WTC11 (cell line): ENCODE data around the gene ZSWIM6. TPM values are rescaled to one million over a fixed set of nuclear protein-coding genes. Genes with fewer than 3 reads are reported as not detected.
A peak's percentile ranks its signal among the peaks of the same experiment; 100 is the strongest.

Experiments used
- ATAC-seq: fragments of 200-7000 bp; cut with Tn5 transposase; 2 replicates; pipeline ENCODE4 v1.10.0; 2021; ENCODE audit warnings: mild to moderate bottlenecking, moderate library complexity
- CTCF ChIA-PET: fragments of 300-600 bp; sonication (Branson Sonifier 250); formaldehyde crosslinking; loops from one replicate; lab custom pipeline; 2021; ENCODE audit warnings: antibody characterized with exemption; lab: Charles Lee
- POLR2A ChIA-PET: fragments of 350-600 bp; sonication (Branson Sonifier 250); formaldehyde crosslinking; loops from one replicate; lab custom pipeline; 2021; ENCODE audit warnings: antibody characterized with exemption; lab: Charles Lee
- DNase-seq: peaks from one replicate; pipeline ENCODE4 v3.0.0; 2021; ENCODE audit warnings: low spot score
- H3K27ac Mint-ChIP-seq: 2 replicates; pipeline ENCODE4 v1.8.0; 2021; ENCODE audit warnings: mixed read lengths
- H3K27me3 Mint-ChIP-seq: 2 replicates; pipeline ENCODE4 v1.8.0; 2021; ENCODE audit warnings: low read depth, mild to moderate bottlenecking, moderate library complexity, mixed read lengths
- H3K36me3 Mint-ChIP-seq: 2 replicates; pipeline ENCODE4 v1.8.0; 2021; ENCODE audit warnings: mixed read lengths
- H3K4me1 Mint-ChIP-seq: 2 replicates; pipeline ENCODE4 v1.8.0; 2022; ENCODE audit warnings: mixed read lengths
- H3K4me3 Mint-ChIP-seq: 2 replicates; pipeline ENCODE4 v1.8.0; 2021; ENCODE audit warnings: mild to moderate bottlenecking, moderate library complexity, mixed read lengths
- H3K9me3 Mint-ChIP-seq: 2 replicates; pipeline ENCODE4 v1.8.0; 2021; ENCODE audit warnings: mixed read lengths
- ELF4 ChIP-seq: sonication (generic); formaldehyde crosslinking; IDR thresholded peaks from 2 replicates; pipeline ENCODE4 v1.8.1; 2022; ENCODE audit warnings: low read depth, mild to moderate bottlenecking, moderate library complexity, missing genetic modification reagents
- FOXK1 ChIP-seq: sonication (generic); formaldehyde crosslinking; IDR thresholded peaks from 2 replicates; pipeline ENCODE4 v1.8.0; 2022; ENCODE audit warnings: mild to moderate bottlenecking, moderate library complexity, missing genetic modification reagents
- GABPB1 ChIP-seq: sonication (generic); formaldehyde crosslinking; IDR thresholded peaks from 2 replicates; pipeline ENCODE4 v1.8.1; 2023; ENCODE audit warnings: mild to moderate bottlenecking, missing genetic modification reagents
- KAT7 ChIP-seq: sonication (generic); formaldehyde crosslinking; IDR thresholded peaks from 2 replicates; pipeline ENCODE4 v1.8.1; 2023; ENCODE audit warnings: missing genetic modification reagents, mild to moderate bottlenecking, borderline replicate concordance
- NFATC4 ChIP-seq: fragments of 250-450 bp; sonication (Bioruptor Pico); IDR thresholded peaks from 2 replicates; pipeline ENCODE4 v1.9.0; 2021; ENCODE audit warnings: mild to moderate bottlenecking
- NR3C1 ChIP-seq: sonication (generic); formaldehyde crosslinking; conservative IDR thresholded peaks from 2 replicates; pipeline ENCODE4 v1.8.1; 2023; ENCODE audit warnings: low read depth, mild to moderate bottlenecking, missing genetic modification reagents
- PRRX2 ChIP-seq: fragments of 250-450 bp; sonication (Bioruptor Pico); IDR thresholded peaks from 2 replicates; pipeline ENCODE4 v1.8.0; 2021; ENCODE audit warnings: mild to moderate bottlenecking
- RORB ChIP-seq: fragments of 250-450 bp; sonication (Bioruptor Pico); IDR thresholded peaks from 2 replicates; pipeline ENCODE4 v1.9.0; 2021; ENCODE audit warnings: mild to moderate bottlenecking
- SMAD4 ChIP-seq: sonication (generic); formaldehyde crosslinking; IDR thresholded peaks from 2 replicates; pipeline ENCODE4 v1.8.0; 2022; ENCODE audit warnings: mild to moderate bottlenecking, missing genetic modification reagents
- ZNF263 ChIP-seq: sonication (generic); formaldehyde crosslinking; IDR thresholded peaks from 2 replicates; pipeline ENCODE4 v1.8.1; 2022; ENCODE audit warnings: low read depth, mild to moderate bottlenecking, moderate library complexity, missing genetic modification reagents
- ZNF423 ChIP-seq: fragments of 250-450 bp; sonication (Bioruptor Pico); IDR thresholded peaks from 2 replicates; pipeline ENCODE4 v2.1.2; 2022; ENCODE audit warnings: mild to moderate bottlenecking, moderate library complexity
- total RNA-seq: library from RNA; stranded (reverse); gene quantifications from 3 replicates; pipeline ENCODE4 v1.2.3, GENCODE V29; 2021
- TF ChIP-seq, protein P1 (sequence below): sonication (generic); formaldehyde crosslinking; IDR thresholded peaks from 2 replicates; pipeline ENCODE4 v1.8.0; 2022; ENCODE audit warnings: mild to moderate bottlenecking, missing genetic modification reagents
- TF ChIP-seq, protein P2 (sequence below): sonication (generic); formaldehyde crosslinking; IDR thresholded peaks from 2 replicates; pipeline ENCODE4 v1.8.1; 2022; ENCODE audit warnings: missing genetic modification reagents, borderline replicate concordance
- TF ChIP-seq, protein P3 (sequence below): sonication (generic); formaldehyde crosslinking; IDR thresholded peaks from 2 replicates; pipeline ENCODE4 v1.8.0; 2023; ENCODE audit warnings: missing genetic modification reagents
- TF ChIP-seq, protein P4 (sequence below): sonication (generic); formaldehyde crosslinking; conservative IDR thresholded peaks from 2 replicates; pipeline ENCODE4 v1.8.1; 2023; ENCODE audit warnings: mild to moderate bottlenecking, low read depth, missing genetic modification reagents, moderate library complexity
- TF ChIP-seq, protein P5 (sequence below): sonication (generic); formaldehyde crosslinking; IDR thresholded peaks from 2 replicates; pipeline ENCODE4 v1.8.0; 2022; ENCODE audit warnings: mild to moderate bottlenecking, missing genetic modification reagents
- TF ChIP-seq, protein P6 (sequence below): fragments of 250-450 bp; sonication (Bioruptor Pico); IDR thresholded peaks from 2 replicates; pipeline ENCODE4 v1.9.0; 2021; ENCODE audit warnings: mild to moderate bottlenecking
- TF ChIP-seq, protein P7 (sequence below): fragments of 250-450 bp; sonication (Bioruptor Pico); IDR thresholded peaks from 2 replicates; pipeline ENCODE4 v1.9.0; 2021; ENCODE audit warnings: moderate library complexity, mild to moderate bottlenecking, inconsistent platforms, borderline replicate concordance
- TF ChIP-seq, protein P8 (sequence below): fragments of 250-450 bp; sonication (Bioruptor Pico); IDR thresholded peaks from 2 replicates; pipeline ENCODE4 v1.9.0; 2021; ENCODE audit warnings: mild to moderate bottlenecking, borderline replicate concordance
- TF ChIP-seq, protein P9 (sequence below): fragments of 250-450 bp; sonication (Bioruptor Pico); IDR thresholded peaks from 2 replicates; pipeline ENCODE4 v1.9.0; 2021; ENCODE audit warnings: mild to moderate bottlenecking

The ZSWIM6 gene
- total RNA-seq, 1 experiment from 2014 or later: 12.5 TPM

DNA sequence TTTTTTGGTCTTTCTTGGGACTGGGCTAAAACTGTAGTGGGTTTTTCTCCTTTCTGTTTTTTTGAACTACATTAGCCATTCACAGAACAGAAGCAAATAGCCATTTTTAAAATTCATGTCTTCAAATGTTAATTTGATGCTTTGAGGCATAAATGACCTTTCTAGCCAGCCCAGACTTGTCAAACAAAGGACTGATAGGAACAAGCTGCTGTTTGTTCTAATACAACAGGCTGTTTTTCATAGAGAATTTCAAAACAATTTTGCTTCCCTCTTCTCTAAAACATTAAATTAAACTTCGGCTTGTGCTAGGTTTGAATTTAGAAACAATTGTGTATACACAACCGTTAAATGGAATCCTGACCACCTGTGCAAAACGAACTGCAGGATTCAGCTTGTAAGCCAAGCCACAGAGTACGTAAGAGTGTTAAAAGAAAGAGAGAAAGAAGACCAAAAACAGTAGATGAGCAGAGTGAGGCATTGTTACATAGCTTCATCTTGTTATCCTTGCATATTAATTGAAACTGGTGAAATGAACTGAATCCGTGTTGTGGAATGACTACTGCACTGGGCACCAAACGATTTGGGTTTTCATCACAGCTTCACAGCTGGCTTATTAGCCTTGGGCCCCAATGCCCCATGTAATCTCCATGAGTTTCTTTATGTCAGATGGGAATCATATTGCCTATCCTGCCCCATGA lies 100.0 kb downstream of the ZSWIM6 start:
- ChIA-PET POLR2A (interaction anchor here (0.7 kb wide), 1 partner anchor 779 kb away, joined by 6 read pairs; no protein-coding TSS in a partner anchor), CTCF (no interaction called here)
- DNase-seq: no peak
- TF ChIP-seq, protein P1, sequence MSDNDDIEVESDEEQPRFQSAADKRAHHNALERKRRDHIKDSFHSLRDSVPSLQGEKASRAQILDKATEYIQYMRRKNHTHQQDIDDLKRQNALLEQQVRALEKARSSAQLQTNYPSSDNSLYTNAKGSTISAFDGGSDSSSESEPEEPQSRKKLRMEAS (CRISPR knock-in tag): no peak
- TF ChIP-seq GABPB1 (CRISPR knock-in tag) (no peak), SMAD4 (CRISPR knock-in tag) (no peak), NFATC4 (CRISPR knock-in tag) (no peak), ZNF263 (CRISPR knock-in tag) (no peak), ZNF423 (CRISPR knock-in tag) (no peak), KAT7 (CRISPR knock-in tag) (no peak), RORB (no peak), FOXK1 (CRISPR knock-in tag) (no peak), NR3C1 (CRISPR knock-in tag) (no peak), PRRX2 (CRISPR knock-in tag) (no peak)
- TF ChIP-seq, protein P2, sequence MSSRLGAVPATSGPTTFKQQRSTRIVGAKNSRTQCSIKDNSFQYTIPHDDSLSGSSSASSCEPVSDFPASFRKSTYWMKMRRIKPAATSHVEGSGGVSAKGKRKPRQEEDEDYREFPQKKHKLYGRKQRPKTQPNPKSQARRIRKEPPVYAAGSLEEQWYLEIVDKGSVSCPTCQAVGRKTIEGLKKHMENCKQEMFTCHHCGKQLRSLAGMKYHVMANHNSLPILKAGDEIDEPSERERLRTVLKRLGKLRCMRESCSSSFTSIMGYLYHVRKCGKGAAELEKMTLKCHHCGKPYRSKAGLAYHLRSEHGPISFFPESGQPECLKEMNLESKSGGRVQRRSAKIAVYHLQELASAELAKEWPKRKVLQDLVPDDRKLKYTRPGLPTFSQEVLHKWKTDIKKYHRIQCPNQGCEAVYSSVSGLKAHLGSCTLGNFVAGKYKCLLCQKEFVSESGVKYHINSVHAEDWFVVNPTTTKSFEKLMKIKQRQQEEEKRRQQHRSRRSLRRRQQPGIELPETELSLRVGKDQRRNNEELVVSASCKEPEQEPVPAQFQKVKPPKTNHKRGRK (CRISPR knock-in tag): no peak
- TF ChIP-seq, protein P3, sequence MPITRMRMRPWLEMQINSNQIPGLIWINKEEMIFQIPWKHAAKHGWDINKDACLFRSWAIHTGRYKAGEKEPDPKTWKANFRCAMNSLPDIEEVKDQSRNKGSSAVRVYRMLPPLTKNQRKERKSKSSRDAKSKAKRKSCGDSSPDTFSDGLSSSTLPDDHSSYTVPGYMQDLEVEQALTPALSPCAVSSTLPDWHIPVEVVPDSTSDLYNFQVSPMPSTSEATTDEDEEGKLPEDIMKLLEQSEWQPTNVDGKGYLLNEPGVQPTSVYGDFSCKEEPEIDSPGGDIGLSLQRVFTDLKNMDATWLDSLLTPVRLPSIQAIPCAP (CRISPR knock-in tag): no peak
- TF ChIP-seq, protein P4, sequence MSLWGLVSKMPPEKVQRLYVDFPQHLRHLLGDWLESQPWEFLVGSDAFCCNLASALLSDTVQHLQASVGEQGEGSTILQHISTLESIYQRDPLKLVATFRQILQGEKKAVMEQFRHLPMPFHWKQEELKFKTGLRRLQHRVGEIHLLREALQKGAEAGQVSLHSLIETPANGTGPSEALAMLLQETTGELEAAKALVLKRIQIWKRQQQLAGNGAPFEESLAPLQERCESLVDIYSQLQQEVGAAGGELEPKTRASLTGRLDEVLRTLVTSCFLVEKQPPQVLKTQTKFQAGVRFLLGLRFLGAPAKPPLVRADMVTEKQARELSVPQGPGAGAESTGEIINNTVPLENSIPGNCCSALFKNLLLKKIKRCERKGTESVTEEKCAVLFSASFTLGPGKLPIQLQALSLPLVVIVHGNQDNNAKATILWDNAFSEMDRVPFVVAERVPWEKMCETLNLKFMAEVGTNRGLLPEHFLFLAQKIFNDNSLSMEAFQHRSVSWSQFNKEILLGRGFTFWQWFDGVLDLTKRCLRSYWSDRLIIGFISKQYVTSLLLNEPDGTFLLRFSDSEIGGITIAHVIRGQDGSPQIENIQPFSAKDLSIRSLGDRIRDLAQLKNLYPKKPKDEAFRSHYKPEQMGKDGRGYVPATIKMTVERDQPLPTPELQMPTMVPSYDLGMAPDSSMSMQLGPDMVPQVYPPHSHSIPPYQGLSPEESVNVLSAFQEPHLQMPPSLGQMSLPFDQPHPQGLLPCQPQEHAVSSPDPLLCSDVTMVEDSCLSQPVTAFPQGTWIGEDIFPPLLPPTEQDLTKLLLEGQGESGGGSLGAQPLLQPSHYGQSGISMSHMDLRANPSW (CRISPR knock-in tag): no peak
- TF ChIP-seq, protein P5, sequence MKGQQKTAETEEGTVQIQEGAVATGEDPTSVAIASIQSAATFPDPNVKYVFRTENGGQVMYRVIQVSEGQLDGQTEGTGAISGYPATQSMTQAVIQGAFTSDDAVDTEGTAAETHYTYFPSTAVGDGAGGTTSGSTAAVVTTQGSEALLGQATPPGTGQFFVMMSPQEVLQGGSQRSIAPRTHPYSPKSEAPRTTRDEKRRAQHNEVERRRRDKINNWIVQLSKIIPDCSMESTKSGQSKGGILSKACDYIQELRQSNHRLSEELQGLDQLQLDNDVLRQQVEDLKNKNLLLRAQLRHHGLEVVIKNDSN (CRISPR knock-in tag): no peak
- TF ChIP-seq, protein P6, sequence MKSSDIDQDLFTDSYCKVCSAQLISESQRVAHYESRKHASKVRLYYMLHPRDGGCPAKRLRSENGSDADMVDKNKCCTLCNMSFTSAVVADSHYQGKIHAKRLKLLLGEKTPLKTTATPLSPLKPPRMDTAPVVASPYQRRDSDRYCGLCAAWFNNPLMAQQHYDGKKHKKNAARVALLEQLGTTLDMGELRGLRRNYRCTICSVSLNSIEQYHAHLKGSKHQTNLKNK: no peak
- TF ChIP-seq, protein P7, sequence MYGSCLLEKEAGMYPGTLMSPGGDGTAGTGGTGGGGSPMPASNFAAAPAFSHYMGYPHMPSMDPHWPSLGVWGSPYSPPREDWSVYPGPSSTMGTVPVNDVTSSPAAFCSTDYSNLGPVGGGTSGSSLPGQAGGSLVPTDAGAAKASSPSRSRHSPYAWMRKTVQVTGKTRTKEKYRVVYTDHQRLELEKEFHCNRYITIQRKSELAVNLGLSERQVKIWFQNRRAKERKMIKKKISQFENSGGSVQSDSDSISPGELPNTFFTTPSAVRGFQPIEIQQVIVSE: no peak
- H3K9me3 Mint-ChIP-seq: no peaks in the 10 kb centered on the region
- H3K4me3 Mint-ChIP-seq: no peak overlapping the region
- peak overlapping the region; percentile 47; the same call in 1 of the 2 replicates for H3K27ac Mint-ChIP-seq
- ATAC-seq: no peak
- H3K27me3 Mint-ChIP-seq: no peaks in the 10 kb centered on the region
- H3K36me3 Mint-ChIP-seq: peaks cover 3% of the 10 kb centered on the region; the same call in 1 of the 2 replicates
- H3K4me1 Mint-ChIP-seq: peaks cover 34% of the 10 kb centered on the region

DNA sequence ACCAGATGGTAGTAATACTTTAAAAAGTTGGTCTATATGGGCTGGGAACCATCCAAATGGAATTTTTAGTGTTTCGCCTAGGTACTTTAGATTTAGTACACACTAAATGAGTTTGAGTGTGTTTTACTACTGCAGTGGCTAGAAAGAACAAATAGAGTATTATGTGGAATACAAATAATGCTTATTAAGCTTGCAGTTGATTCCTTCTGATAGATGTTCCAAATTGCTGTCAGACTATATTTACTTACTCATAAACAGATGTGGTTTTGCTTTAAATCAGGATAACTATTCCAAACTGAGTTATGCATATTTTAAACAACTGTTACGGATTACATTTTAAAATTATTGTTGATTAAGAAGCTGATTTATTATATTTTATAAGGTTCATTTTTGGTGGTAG lies 103.3 kb downstream of the ZSWIM6 start:
- peaks cover 19% of the 10 kb centered on the region for H3K4me1 Mint-ChIP-seq
- H3K4me3 Mint-ChIP-seq: no peak overlapping the region
- ATAC-seq (no peak), DNase-seq (no peak)
- no peak overlapping the region for H3K27ac Mint-ChIP-seq
- ChIA-PET CTCF (no interaction called here), POLR2A (no interaction called here)
- TF ChIP-seq, protein P8, sequence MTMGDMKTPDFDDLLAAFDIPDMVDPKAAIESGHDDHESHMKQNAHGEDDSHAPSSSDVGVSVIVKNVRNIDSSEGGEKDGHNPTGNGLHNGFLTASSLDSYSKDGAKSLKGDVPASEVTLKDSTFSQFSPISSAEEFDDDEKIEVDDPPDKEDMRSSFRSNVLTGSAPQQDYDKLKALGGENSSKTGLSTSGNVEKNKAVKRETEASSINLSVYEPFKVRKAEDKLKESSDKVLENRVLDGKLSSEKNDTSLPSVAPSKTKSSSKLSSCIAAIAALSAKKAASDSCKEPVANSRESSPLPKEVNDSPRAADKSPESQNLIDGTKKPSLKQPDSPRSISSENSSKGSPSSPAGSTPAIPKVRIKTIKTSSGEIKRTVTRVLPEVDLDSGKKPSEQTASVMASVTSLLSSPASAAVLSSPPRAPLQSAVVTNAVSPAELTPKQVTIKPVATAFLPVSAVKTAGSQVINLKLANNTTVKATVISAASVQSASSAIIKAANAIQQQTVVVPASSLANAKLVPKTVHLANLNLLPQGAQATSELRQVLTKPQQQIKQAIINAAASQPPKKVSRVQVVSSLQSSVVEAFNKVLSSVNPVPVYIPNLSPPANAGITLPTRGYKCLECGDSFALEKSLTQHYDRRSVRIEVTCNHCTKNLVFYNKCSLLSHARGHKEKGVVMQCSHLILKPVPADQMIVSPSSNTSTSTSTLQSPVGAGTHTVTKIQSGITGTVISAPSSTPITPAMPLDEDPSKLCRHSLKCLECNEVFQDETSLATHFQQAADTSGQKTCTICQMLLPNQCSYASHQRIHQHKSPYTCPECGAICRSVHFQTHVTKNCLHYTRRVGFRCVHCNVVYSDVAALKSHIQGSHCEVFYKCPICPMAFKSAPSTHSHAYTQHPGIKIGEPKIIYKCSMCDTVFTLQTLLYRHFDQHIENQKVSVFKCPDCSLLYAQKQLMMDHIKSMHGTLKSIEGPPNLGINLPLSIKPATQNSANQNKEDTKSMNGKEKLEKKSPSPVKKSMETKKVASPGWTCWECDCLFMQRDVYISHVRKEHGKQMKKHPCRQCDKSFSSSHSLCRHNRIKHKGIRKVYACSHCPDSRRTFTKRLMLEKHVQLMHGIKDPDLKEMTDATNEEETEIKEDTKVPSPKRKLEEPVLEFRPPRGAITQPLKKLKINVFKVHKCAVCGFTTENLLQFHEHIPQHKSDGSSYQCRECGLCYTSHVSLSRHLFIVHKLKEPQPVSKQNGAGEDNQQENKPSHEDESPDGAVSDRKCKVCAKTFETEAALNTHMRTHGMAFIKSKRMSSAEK (CRISPR knock-in tag): no peak
- TF ChIP-seq ELF4 (no peak), GABPB1 (CRISPR knock-in tag) (no peak)
- TF ChIP-seq, protein P9, sequence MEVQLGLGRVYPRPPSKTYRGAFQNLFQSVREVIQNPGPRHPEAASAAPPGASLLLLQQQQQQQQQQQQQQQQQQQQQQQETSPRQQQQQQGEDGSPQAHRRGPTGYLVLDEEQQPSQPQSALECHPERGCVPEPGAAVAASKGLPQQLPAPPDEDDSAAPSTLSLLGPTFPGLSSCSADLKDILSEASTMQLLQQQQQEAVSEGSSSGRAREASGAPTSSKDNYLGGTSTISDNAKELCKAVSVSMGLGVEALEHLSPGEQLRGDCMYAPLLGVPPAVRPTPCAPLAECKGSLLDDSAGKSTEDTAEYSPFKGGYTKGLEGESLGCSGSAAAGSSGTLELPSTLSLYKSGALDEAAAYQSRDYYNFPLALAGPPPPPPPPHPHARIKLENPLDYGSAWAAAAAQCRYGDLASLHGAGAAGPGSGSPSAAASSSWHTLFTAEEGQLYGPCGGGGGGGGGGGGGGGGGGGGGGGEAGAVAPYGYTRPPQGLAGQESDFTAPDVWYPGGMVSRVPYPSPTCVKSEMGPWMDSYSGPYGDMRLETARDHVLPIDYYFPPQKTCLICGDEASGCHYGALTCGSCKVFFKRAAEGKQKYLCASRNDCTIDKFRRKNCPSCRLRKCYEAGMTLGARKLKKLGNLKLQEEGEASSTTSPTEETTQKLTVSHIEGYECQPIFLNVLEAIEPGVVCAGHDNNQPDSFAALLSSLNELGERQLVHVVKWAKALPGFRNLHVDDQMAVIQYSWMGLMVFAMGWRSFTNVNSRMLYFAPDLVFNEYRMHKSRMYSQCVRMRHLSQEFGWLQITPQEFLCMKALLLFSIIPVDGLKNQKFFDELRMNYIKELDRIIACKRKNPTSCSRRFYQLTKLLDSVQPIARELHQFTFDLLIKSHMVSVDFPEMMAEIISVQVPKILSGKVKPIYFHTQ (CRISPR knock-in tag): no peak
- H3K27me3 Mint-ChIP-seq: no peaks in the 10 kb centered on the region
- peaks cover 8% of the 10 kb centered on the region for H3K9me3 Mint-ChIP-seq
- peaks cover 10% of the 10 kb centered on the region for H3K36me3 Mint-ChIP-seq
